ENCODE data around the gene ARL8A.
"Not testable (repeated sequence)": the region's sequence is repeated elsewhere in the genome, so short reads cannot be mapped to it uniquely, and the experiment has no call there.

The ARL8A gene

DNA sequence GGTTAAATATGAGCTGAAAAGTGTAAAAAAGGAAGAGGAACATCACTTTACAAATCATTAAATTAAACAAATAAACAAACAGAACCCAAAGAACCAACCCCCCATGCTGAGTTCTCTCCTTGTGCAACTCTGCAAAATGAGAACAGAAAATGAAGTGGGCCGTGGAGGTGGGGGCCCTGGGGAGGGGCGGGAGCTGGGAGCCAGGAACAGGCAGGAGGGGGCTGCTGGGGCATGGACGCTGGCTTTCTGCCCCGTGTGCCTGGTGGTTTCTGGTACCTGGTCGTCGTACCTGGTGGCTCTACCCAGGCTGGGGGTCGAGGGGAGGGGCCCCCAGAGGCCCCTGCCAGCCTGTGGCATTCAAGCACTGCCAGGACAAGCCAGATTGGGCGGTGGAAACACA is 11.0 kb downstream of the ARL8A start:
- DNase-seq = no peak

GRCh38 chr1:202133001-202133400 is 11.5 kb downstream of the ARL8A start:
- DNase-seq = no peak

DNA sequence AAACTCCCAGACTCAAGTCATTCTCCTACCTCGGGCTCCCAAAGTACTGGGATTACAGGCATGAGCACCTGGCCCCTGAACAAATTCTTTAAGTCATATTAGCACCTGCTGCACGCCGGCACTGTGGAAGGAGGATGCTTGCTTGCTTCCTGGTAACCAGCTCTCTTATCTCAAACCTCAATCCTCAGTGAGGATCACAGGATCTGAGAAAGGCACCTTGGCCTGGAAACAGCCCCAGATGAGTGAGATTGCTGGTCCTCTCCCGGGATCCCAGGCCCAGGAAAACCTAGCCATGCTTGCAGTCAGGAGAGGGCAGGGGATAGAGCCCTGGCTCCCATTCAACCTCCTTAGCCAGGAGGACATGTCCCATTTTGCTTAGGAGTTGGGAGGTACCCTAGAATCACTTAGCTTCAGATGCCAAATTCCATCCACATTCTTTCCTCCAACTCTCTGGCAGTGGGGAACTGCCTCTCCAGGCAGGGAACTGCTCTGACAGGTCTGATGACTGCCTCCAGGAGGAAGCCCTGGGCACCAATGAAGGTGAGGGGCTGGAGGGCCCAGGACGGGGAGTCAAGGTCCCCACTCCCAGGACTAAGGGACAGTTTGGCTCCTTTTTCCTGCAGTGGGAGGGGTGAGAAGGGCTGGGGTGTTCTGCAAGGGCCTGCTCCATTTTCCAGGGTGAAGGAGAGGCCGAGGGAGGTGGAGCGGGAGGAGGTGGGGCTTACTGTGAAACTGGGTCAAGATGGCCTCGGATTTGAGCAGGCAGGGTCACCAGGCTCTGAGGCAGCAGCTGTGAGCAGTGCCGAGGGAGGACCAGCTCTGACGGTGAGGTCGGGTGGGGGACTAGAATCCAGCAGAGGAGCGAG is 12.3 kb downstream of the ARL8A start:
- no peak for DNase-seq

GRCh38 chr1:202130816-202131522 is 13.6 kb downstream of the ARL8A start:
- DNase-seq = no peak

- DNase-seq = no peak
Measured at GRCh38 chr1:202130297-202130721, 14.2 kb downstream of the ARL8A start.

DNA sequence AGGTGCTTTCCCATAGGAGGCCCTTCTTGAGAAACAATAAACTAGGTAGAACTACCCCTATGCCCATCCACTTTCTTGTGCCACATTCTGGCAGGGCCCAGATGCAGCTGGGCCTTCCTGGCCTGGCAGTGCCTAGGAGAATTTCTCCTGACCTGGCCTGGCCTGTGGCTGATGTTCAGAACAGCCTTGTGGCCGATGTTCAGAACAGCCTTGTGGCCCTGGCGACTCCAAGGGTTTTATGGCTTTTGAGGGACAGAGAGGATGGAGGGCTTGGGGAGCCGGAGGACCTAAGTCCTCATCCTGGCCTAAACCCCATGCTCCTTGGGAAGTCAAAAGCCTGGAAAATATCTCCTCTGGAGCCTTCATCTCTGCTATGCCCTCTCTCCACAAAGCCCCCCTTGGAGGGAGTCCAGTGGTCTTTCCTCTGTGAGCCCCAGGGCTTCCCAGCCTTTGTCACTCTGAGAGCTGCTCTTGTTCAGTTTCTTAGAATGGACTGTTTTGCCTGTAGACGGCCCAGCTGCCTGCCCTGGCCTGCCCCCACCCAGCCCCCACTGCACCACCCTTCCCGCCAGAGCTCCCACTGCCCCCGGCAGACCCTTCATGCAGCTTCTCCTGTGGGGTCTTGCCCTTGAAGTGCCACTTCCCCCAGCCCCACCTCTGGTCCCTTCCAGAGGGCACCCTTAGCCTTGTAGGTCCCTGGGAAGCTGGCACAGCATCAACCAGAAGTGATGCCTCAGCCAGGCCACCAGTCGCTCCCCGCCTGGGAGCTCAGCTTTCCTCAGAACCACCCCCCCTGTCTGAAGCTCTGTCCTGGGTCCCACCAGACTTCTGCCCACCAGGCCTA is 14.9 kb downstream of the ARL8A start:
- DNase-seq = no peak

- DNase-seq = no peak
Measured at GRCh38 chr1:202127836-202128622, 16.5 kb downstream of the ARL8A start.

DNA sequence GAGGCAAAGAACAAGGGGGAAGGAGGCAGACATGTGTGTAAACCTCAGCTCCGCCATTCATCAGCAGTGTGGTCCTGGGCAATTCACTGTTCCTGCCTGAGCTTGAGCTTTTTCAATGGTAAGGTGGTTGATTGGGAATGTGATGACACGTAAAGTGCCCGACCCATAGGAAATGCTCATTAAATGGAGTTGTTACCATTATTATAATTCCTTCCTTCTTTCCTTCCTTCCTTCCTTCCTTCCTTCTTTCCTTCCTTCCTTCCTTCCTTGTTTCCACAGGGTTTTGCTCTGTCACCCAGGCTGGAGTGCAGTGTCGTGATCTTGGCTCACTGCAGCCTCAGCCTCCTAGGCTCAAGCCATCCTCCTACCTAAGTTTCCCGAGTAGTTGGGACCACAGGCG is 17.5 kb downstream of the ARL8A start:
- DNase-seq = no peak

DNA sequence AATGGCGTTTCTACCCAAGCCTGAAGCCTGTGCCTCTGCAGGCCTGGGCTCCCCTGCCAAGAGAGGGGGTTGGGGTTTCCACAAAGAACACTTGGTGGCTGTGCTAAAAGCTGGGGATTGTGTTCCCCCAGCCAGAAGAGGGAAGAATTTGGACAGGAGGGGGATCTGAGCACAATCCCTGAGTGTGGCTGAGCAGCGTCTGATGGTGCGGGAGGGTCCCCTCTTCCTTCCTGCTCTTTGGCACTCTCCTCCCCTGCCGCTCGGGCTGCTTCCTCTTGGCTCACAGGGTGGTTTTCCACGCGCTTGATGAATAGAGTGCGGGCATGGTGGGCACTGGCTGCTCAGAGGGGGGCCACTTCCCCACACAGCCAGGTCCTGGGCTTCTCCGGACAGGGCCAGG is 18.1 kb downstream of the ARL8A start:
- no peak for DNase-seq

DNA sequence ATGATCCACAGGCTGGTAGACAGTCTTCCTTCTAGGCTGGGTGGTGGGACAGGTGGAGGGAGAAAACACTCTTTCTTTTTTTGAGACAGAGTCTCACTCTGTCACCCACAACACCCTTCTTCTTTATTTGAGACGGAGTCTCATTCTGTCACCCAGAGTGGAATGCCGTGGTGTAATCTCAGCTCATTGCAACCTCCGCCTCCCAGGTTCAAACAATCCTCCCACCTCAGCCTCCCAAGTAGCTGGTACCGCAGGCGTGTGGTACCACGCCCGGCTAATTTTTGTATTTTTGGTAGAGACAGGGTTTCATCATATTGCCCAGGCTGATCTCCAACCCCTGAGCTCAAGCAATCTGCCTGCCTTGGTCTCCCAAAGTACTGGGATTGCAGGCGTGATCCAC is 18.9 kb downstream of the ARL8A start:
- DNase-seq = no peak

DNA sequence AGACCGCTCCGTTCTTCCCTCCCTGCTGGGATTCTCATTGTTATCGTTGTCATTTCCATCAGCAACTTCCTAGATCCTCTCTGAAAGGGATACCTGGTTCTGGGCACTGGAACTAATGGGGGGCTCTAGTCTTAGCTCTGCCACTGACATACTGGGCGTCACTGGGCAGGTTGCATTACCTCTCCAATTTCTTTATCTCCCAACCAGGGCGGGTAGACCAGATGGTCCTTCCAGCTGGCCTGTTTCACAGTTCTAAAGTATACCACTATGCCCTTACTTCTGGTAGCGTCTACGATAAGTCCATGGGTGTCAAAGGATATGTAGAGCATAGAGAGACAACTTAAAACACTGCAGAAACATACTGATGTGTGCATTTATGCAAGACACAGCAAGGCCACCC is 20.4 kb downstream of the ARL8A start:
- no peak for DNase-seq

DNA sequence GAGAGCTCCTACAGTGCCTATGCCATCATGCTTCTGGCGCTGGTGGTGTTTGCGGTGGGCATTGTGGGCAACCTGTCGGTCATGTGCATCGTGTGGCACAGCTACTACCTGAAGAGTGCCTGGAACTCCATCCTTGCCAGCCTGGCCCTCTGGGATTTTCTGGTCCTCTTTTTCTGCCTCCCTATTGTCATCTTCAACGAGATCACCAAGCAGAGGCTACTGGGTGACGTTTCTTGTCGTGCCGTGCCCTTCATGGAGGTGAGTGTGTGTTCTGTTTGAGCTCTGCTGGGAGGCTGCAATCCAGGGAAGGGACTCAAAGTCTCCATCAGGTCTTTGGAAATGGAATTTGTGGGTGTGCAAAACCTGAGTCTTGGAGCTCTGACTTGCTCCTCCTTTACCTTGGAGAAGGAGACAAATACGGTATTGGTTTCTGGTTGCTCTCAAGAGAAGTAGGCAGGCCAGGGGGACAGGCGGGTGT is 21.2 kb downstream of the ARL8A start:
- DNase-seq = no peak

DNA sequence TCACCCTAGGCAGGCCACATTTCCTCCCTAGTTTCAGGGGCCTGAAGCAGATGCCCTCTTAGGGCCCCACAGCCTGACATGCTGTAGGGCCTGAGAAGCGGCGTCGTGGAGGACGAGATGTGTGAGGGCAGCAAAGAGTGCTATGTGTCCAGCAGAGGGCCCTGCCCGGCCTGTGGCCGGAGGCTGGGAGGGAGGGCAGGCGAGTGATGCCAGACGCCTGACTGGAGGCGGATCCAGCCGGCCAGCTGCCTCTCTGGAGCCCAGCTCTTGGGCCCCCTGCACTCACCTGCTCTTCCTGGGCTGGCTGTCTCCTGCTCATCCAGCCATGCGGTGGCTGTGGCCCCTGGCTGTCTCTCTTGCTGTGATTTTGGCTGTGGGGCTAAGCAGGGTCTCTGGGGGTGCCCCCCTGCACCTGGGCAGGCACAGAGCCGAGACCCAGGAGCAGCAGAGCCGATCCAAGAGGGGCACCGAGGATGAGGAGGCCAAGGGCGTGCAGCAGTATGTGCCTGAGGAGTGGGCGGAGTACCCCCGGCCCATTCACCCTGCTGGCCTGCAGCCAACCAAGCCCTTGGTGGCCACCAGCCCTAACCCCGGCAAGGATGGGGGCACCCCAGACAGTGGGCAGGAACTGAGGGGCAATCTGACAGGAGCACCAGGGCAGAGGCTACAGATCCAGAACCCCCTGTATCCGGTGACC is 21.8 kb downstream of the ARL8A start, which contains the start of gene GPR37L1:
Gene GPR37L1, plus strand, starts transcription at position 279 of the 697 bp plus-strand sequence. Its CDS starts 47 bp downstream, at position 326.
- no peak for DNase-seq

DNA sequence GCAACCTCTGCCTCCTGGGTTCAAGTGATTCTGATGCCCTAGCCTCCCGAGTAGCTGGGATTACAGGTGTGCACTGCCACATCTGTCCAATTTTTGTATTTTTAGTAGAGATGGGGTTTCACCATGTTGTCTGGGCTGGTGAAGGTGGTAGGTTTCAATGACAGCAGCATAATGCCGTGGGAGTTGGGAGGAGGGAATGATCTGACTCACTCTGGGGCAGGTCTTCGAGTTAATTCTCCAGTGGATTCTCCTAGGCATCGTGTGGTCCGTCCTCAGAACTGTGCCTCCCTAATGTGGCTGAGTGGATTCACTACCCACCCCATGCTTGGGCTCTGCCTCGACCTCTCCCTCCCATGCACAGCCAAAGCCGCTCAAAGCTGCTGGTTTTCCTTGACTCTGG is 23.5 kb downstream of the ARL8A start:
- DNase-seq = no peak

DNA sequence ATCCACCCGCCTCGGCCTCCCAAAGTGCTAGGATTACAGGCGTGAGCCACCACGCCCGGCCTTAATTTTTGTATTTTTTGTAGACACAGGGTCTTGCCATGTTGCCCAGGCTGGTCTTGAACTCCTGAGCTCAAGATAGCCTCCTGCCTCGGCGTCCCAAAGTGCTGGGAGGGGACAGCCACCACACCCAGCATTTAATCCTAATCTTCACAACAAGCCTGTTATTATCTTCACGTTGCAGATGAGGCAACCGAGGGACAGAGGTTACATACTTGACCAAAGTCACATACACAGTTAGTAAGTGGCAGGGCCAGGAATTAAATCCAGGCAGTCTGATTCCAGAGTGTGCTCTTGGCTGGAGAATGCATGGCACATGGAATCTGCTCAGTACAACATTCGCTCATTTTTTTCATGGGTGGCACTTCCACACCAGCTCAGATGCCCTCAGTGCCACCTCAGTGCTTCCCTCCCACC is 26.6 kb downstream of the ARL8A start:
- DNase-seq = no peak

DNA sequence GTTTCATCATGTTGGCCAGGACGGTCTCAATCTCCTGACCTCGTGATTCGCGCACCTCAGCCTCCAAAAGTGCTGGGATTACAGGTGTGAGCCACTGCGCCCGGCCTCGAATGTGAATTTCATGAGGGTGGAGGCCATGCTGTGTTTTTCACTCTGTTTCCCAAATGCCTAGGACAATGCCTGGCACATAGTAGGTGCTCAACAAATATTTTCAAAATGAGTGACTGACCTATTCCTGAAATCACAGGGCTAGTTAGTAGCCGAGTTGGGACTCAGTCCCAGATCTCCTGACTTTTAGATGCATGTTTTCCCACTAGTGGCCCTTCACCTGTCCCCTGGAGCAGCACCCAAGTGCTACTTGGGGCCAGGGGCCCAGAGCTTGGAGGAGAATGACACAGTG is 28.2 kb downstream of the ARL8A start:
- DNase-seq = no peak

DNA sequence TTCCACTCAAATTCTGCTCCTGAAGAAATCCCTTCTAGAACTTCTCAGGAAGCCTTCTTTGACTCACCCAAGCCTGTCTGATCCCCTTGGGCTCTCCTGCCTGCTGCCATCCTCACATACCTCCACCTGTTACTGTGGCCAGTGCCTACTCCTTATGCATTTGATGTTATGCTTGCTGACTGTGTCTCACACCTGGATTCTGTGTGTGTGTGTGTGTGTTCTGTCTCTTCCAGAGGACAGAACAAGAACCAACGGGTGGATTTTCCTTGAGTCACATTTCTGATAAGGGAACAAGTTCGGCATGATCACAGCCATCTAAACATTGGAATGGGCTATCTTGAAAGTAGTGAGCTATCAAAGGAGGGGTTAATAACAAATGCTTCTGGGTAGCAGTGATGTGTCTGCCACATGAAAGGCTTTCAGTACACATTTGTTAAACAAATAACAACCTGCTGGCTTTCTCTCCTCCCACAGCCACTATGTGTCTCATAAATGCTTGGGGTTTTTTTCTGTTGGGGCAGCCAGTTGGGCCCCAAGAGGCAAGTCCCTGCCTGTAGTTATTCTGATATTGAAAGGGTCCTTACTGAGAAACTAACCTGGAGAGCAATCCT is 30.7 kb downstream of the ARL8A start:
- DNase-seq = no peak

DNA sequence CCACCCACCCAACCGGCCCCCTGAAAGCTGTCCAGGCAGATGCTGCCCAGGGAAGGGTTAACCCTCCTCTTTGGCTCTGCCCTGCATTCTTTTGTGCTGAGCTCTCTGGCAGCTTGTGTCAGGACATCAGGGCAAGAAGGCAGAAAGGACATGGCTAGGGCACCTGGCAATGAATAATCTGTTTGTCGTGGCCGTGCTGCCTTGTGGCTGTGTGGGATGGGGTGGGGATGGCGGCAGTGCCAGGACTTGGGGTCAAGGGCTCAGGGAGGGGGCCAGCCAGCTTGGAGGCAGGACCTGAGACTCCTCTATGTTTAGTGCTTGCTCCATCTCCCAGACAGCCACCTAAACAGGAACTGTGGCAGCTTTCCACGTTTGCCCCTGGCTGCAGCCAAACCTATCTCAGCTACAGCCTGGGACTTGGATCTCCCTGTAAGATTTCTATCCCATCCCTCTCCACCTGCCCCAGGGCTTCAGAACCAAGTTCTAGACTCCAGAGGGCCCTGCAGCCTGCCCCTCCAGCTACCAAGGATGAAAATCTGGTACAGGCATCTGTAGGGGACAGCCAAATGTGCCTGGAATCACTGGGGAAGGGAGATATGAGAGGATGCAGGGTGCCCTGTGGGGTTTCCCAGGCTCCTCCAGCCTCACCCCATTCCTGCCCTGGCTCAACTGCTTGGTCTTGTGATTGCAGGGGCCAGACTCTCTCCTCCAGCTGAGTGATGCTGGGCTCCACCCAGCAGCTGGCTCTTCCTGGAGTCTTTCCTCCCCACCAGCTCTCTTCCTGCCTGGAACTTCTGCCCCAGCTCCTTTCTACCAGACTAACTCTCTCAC is 31.5 kb downstream of the ARL8A start:
- DNase-seq = no peak

- not testable (repeated sequence) for DNase-seq
Measured at GRCh38 chr1:202111589-202111988, 32.9 kb downstream of the ARL8A start.

- DNase-seq = no peak
Measured at GRCh38 chr1:202110977-202111376, 33.6 kb downstream of the ARL8A start.
